Adipose tissue (tissue), 3 donors: ENCODE data around the gene PLCD1. TPM values are rescaled to one million over a fixed set of nuclear protein-coding genes. Genes with fewer than 3 reads are reported as not detected.
"Not testable (repeated sequence)": the region's sequence is repeated elsewhere in the genome, so short reads cannot be mapped to it uniquely, and the experiment has no call there.

Source experiments
- H3K27ac ChIP-seq: one replicate; pipeline ENCODE4 v1.5.1; 2013; ENCODE audit warnings: low read depth, low read length
- WGBS, 3 donors: extraction: QIAGEN DNeasy Blood & Tissue Kit; methylation state at CpG; one replicate each; pipeline ENCODE4 v1.1.7; 2013; 5-methylcytosine and 5-hydroxymethylcytosine counted together
- polyA plus RNA-seq, 3 donors: library from polyadenylated mRNA; stranded (reverse); fragments of 200-250 nt; gene quantifications; one replicate each; pipeline ENCODE4 v1.2.3, GENCODE V29; 2013
- donor health status: healthy with polysubstance abuse.
- donor health status: Bipolar disorder and iron deficiency.
- donor health status: healthy.

PLCD1 gene
- polyA plus RNA-seq, 3 donors = 8.3 to 22.5 (median 12.0) TPM

GRCh38 chr3:38039899-38040261 is 10.4 kb upstream of the PLCD1 start:
- no peak overlapping the region for H3K27ac ChIP-seq
- WGBS, 3 donors = 14 to 40% (median 15%) methylated on average over 11 of the region's 11 CpGs

- H3K27ac ChIP-seq = no peak within 1 kb of the TSS
- WGBS, 3 donors = 3 to 11% (median 3%) methylated on average over 67 of the region's 67 CpGs
Observed at GRCh38 chr3:38039101-38039898, 9.9 kb upstream of the PLCD1 start, which contains the start of gene DLEC1. DLEC1 (plus strand) TSS chr3:38039208; CDS start chr3:38039226, 18 bp downstream.

GRCh38 chr3:38038447-38038911 is 9.0 kb upstream of the PLCD1 start:
- no peak overlapping the region for H3K27ac ChIP-seq

DNA sequence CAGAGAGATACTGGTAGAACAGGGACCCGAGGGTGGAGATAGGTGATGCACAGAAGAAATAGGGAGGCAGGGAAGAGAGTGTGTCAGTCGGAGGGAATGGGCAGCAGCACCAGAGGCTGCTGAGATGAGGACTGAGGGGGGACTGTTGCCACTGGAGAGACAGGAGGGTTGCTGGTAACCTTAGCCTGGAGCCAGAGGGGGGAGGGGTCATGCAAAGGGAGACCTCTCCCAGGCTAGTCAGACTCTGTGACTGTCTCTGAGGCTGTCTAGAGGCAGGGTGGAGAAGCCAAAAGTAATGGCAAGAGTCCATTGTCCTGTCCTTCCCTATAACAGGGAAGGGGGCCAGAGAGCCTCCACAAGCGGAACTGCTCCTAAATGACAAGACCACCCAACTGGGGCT is 7.5 kb upstream of the PLCD1 start:
- WGBS, 3 donors = 74 to 93% (median 88%) methylated on average over 3 of the region's 3 CpGs
- H3K27ac ChIP-seq = no peak overlapping the region

More at GRCh38 chr3:38038447-38038911, 9.0 kb upstream of the PLCD1 start:
- 72 to 94% (median 76%) methylated on average over 5 of the region's 5 CpGs for WGBS, 3 donors

DNA sequence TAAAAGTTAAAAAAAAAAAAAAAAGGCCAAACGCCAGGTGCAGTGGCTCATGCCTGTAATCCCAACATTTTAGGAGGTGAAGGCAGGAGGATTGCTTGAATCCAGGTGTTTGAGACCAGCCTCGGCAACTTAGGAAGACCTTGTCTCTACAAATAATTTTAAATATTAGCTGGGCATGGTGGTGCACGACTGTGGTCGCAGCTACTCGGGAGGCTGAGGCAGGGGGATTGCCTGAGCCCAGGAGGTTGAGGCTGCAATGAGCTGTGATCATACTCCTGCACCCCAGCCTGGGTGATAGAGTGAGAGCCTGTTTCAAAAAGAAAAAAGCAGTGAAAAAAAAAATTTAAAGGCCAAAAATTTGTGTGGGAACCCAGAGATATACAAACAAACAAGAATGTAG is 6.8 kb upstream of the PLCD1 start:
- H3K27ac ChIP-seq = no peak overlapping the region
- 87 to 94% (median 90%) methylated on average over 5 of the region's 5 CpGs for WGBS, 3 donors

DNA sequence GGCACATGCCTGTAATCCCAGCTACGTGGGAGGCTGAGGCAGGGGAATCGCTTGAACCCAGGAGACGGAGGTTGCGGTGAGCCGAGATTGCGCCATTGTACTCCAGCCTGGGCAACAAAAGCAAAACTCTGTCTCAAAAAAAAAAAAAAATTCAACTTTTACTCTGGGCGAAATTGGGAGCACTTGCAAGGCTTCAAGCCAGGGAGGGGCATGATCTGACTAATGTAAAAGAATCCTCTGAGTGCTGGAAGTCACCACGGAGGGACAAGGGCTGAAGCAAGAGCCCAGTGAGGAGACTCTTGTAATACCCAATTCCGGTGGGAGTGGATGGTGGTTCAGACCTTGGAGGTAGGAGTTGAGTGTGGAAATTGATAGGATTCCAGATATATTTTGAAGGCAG is 4.9 kb upstream of the PLCD1 start:
- WGBS, 3 donors = 85 to 89% (median 88%) methylated on average over 9 of the region's 9 CpGs
- not testable (repeated sequence) for H3K27ac ChIP-seq

- 87 to 95% (median 89%) methylated on average over 6 to 7 of the region's 7 CpGs for whole genome bisulfite sequencing, 3 donors
Observed at GRCh38 chr3:38033586-38033985, 4.1 kb upstream of the PLCD1 start.

GRCh38 chr3:38032328-38032865 is 3.0 kb upstream of the PLCD1 start:
- H3K27ac ChIP-seq = no peak overlapping the region
- WGBS, 3 donors = 93 to 100% (median 100%) methylated on average over 1 of the region's 1 CpG

More at GRCh38 chr3:38033586-38033985, 4.1 kb upstream of the PLCD1 start:
- H3K27ac ChIP-seq = not testable (repeated sequence)

- WGBS, 3 donors = 46 to 50% (median 49%) methylated on average over 9 of the region's 9 CpGs
- H3K27ac ChIP-seq = no peak overlapping the region
Observed at GRCh38 chr3:38031022-38031994, 1.9 kb upstream of the PLCD1 start.

DNA sequence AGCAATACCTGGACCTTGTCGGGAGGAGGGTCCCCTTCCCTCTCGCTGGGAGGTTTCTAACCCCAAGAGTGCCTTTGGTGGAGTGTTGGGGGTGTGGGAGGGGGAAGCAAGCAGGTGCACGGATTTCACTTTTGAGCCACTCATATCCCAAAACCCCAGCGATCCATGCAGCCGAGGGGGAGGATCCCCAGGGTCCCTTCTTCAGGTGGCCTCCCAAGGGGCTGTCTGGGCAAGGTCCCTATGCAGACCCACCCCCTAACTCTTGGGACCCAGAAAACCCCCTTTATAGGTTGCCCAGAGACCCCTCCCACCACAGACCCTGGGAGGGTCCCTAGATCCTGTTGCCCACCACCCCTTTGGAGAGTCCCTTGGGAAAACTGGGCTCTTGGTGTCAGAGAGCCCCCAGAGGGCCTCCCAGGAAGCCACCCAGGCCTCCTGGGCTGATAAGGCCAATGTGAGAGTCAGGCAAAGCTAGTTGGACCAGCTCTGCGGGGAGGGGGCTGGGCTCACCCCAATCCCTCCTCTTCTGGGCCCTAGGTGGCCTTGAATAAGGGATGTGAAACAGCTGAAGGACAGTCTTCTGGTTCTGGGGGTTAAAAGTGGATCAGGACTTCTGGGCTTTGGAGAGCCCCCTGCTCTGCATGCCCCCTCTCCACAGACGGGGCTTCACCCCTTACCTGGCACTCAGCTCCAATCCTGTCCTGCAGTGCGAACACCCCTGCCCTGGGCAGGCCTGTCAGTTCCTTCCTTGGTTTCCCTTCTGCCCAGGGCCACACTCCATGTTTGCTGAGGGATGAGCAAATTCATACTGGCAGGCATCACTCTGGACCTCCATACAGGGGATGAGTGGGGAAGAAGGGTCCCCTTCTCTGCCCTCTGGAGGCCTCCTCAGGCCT is 932 bp upstream of the PLCD1 start:
- WGBS, 3 donors = 41 to 56% (median 45%) methylated on average over 8 of the region's 8 CpGs
- no peak overlapping the region for H3K27ac ChIP-seq

DNA sequence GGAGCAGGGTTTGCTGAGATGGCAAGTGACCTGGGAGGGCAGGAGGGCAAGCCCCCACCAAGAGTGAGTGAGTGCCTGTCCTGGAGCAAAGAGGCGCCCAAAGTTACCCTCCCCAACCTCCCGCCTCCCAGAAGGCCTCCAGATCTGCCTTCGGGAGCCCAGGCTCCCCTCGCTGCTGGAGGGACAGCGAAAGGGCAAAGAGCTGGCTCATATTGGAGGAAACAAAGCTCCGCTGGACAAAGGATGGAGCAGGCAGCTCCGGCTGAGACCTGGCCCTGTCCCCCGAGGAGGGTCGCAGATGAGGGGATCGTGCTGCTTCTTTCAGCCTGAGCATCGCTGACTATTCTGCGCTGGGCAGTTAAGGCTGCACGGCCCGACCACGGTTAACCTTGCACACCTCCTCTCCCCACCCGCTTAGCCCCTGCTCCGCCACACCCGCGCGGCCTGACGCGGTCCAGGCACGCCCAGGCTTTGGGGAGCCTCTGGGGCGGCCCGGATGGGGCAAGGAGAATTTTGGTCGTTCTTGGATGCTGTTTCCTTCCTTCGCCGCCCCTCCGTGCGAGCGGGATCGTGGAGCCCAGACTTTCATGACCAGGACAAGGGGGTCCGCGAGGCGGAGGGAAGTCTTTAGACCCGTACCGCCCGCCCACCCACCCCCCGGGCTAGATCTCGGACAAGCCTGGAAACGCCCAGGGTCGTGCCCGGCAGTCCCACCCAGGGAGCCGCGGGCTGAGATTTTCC is 651 bp downstream of the PLCD1 start:
- WGBS, 3 donors = 20 to 36% (median 21%) methylated on average over 42 to 45 of the region's 45 CpGs
- H3K27ac ChIP-seq = no peak overlapping the region

GRCh38 chr3:38027466-38028465 is 1.7 kb downstream of the PLCD1 start:
- no peak overlapping the region for H3K27ac ChIP-seq
- WGBS, 3 donors = 87 to 90% (median 89%) methylated on average over 6 of the region's 6 CpGs

DNA sequence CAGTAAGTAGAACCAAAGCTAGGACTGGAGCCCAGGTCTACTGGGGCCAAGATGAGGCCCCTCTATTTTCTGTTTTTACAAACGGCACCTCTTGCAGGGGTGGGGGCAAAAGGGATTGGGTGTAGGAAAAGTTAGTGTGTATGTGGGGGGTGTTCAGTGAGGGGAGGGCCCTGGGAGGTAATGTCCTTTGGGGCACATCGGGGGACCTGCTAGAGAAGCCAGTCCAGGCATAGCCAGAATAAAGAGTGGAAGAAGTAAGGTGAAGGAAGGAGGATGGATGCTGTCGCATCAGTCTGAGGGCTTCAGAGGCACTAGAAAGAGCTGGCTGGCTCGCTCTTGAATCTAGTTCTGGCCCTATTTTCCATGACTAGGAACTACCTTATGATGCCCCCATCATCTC is 2.6 kb downstream of the PLCD1 start:
- 68 to 85% (median 75%) methylated on average over 4 of the region's 4 CpGs for WGBS, 3 donors
- H3K27ac ChIP-seq = no peak overlapping the region

DNA sequence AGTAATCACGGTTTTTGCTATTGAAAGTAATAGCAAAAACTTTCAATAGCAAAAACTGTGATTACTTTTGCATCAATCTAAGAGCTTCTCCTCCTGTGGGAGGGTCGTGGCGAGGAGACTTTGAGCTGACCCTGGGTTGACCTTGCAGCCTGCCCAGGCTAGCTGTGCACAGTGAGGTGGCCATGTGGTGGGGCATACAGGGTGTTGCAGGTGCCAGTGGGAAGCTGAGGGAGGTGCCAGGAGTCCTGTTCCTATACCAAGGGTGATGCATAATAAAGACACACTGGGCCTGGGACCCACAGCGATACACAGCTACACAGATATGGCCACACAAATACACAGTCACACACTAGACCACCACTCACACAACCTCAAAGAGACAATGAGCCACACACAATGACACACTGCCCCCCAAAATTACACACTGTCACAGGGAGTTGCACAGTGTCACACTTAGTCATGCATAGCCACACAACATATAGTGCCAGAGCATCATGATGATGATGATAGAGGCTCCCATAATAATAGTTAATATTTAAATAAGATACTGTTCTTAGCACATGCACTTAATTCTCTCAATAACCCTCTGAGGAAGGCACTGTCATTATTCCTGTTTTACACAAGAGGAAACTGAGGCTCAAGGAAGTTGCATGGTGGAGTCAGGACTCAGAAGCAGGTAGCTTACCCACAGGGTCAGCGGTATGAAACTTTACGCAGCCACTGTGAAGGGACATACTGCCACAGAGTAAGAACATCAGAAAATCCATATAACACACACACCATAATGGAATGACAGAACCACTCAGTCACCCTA is 6.3 kb downstream of the PLCD1 start:
- H3K27ac ChIP-seq = no peak overlapping the region
- WGBS, 3 donors = 83 to 88% (median 83%) methylated on average over 6 of the region's 6 CpGs

DNA sequence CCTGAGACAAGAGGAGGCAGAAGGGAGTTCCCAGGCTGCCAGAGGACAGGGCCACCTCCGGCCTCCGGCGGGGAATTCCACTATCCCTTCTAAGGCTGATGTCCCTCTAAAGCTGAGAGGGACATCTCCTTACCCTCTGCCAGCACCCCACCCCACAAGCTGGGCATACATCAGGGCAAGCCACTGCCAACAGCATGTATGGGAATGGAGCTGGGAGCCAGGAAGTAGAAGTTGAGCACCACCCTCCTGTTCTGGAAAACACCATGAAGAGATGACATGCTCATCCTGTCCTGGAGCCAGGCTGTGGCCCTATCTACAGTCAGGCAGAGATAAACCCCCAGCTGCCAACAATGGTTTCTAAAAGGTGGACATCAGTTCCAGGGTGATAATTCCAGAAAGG is 7.1 kb downstream of the PLCD1 start:
- no peak overlapping the region for H3K27ac ChIP-seq
- WGBS, 3 donors = 56 to 75% (median 60%) methylated on average over 3 of the region's 3 CpGs
